ENCODE measurements around the gene KRTAP2-2. TPM values are rescaled to one million over a fixed set of nuclear protein-coding genes. Genes with fewer than 3 reads are reported as not detected.

Gene KRTAP2-2
- total RNA-seq, 1 donor from 2014 or later: not detected

GRCh38 chr17:41026715-41027471 lies 28.1 kb downstream of the KRTAP2-2 start, which contains the start of gene KRTAP1-5:
Gene KRTAP1-5 (minus strand): TSS chr17:41027208. CDS start chr17:41027155, 53 bp downstream.
- H3K36me3 Mint-ChIP-seq: no peaks in the 10 kb centered on the region
- no peaks in the 10 kb centered on the region for H3K4me1 ChIP-seq
- H3K27me3 Mint-ChIP-seq (ENCODE audit: insufficient read depth, low read depth): no peaks in the 10 kb centered on the region
- no peak within 1 kb of the TSS for H3K4me3 ChIP-seq
- no peak for TF ChIP-seq CTCF (IDR thresholded peaks at IDR 0.05)
- no peak for TF ChIP-seq EZH2 (IDR thresholded peaks at IDR 0.05)
- no peak for TF ChIP-seq EZH2phosphoT487 (IDR thresholded peaks at IDR 0.05)
- H3K4me3 Mint-ChIP-seq: no peak within 1 kb of the TSS
- H3K4me1 Mint-ChIP-seq: no peaks in the 10 kb centered on the region
- H3K79me2 ChIP-seq (ENCODE audit: low read depth): no peaks in the 10 kb centered on the region
- H3F3A ChIP-seq (ENCODE audit: low read depth): no peaks in the 10 kb centered on the region
- H2AFZ ChIP-seq (replicated peaks): no peak within 1 kb of the TSS
- no peak within 1 kb of the TSS for H3K4me2 ChIP-seq
- H3K27me3 ChIP-seq: no peaks in the 10 kb centered on the region
- DNase-seq (ENCODE audit: low spot score): no peak
- no peaks in the 10 kb centered on the region for H3K9me3 Mint-ChIP-seq
- H3K36me3 ChIP-seq: no peaks in the 10 kb centered on the region
- H3K9ac ChIP-seq: no peak within 1 kb of the TSS
- H3K9me3 ChIP-seq (ENCODE audit: low read depth): no peaks in the 10 kb centered on the region
- H4K20me1 ChIP-seq (ENCODE audit: low read depth): no peaks in the 10 kb centered on the region
- H3K27ac Mint-ChIP-seq: no peak within 1 kb of the TSS
- H3K27ac ChIP-seq: no peak within 1 kb of the TSS

- no peaks in the 10 kb centered on the region for H3K79me2 ChIP-seq (ENCODE audit: low read depth)
- no peaks in the 10 kb centered on the region for H3K36me3 ChIP-seq
- no peak for DNase-seq (ENCODE audit: low spot score)
- no peaks in the 10 kb centered on the region for H3K4me1 ChIP-seq
- H3F3A ChIP-seq (ENCODE audit: low read depth): no peaks in the 10 kb centered on the region
- H4K20me1 ChIP-seq (ENCODE audit: low read depth): no peaks in the 10 kb centered on the region
- H3K27me3 ChIP-seq: no peaks in the 10 kb centered on the region
- H3K9me3 Mint-ChIP-seq: no peaks in the 10 kb centered on the region
- H3K9me3 ChIP-seq (ENCODE audit: low read depth): no peaks in the 10 kb centered on the region
- H3K27ac ChIP-seq: no peak overlapping the region
- no peak overlapping the region for H3K27ac Mint-ChIP-seq
- H3K4me3 ChIP-seq: no peak overlapping the region
- TF ChIP-seq EZH2 (IDR thresholded peaks at IDR 0.05) (no peak), CTCF (IDR thresholded peaks at IDR 0.05) (no peak), EZH2phosphoT487 (IDR thresholded peaks at IDR 0.05) (no peak)
- H3K4me3 Mint-ChIP-seq: no peak overlapping the region
- no peak overlapping the region for H3K4me2 ChIP-seq
- no peak overlapping the region for H2AFZ ChIP-seq (replicated peaks)
- H3K4me1 Mint-ChIP-seq: no peaks in the 10 kb centered on the region
- H3K36me3 Mint-ChIP-seq: no peaks in the 10 kb centered on the region
- no peaks in the 10 kb centered on the region for H3K27me3 Mint-ChIP-seq (ENCODE audit: insufficient read depth, low read depth)
- no peak overlapping the region for H3K9ac ChIP-seq
Measured at GRCh38 chr17:41024697-41025096, 30.3 kb downstream of the KRTAP2-2 start.

- Histone ChIP-seq H3K4me1 (no peaks in the 10 kb centered on the region), H3K9ac (no peak overlapping the region), H3K27me3 (no peaks in the 10 kb centered on the region), H3K4me2 (no peak overlapping the region), H3K27ac (no peak overlapping the region), H4K20me1 (ENCODE audit: low read depth) (no peaks in the 10 kb centered on the region), H3F3A (ENCODE audit: low read depth) (no peaks in the 10 kb centered on the region), H3K4me3 (no peak overlapping the region), H3K36me3 (no peaks in the 10 kb centered on the region), H2AFZ (replicated peaks) (no peak overlapping the region), H3K79me2 (ENCODE audit: low read depth) (no peaks in the 10 kb centered on the region), H3K9me3 (ENCODE audit: low read depth) (no peaks in the 10 kb centered on the region)
- Mint-ChIP-seq H3K27ac (no peak overlapping the region), H3K36me3 (no peaks in the 10 kb centered on the region), H3K27me3 (ENCODE audit: insufficient read depth, low read depth) (no peaks in the 10 kb centered on the region), H3K9me3 (no peaks in the 10 kb centered on the region), H3K4me3 (no peak overlapping the region), H3K4me1 (no peaks in the 10 kb centered on the region)
- TF ChIP-seq CTCF (IDR thresholded peaks at IDR 0.05): no peak
- TF ChIP-seq EZH2phosphoT487 (IDR thresholded peaks at IDR 0.05): no peak
- TF ChIP-seq EZH2 (IDR thresholded peaks at IDR 0.05): no peak
- no peak for DNase-seq (ENCODE audit: low spot score)
Measured at GRCh38 chr17:41020336-41020735, 34.7 kb downstream of the KRTAP2-2 start.

All from neural progenitor cell (in vitro differentiated cells).